Naive thymus-derived CD4-positive, alpha-beta T cell (primary cell): ENCODE measurements around the gene HOXD4. TPM values are rescaled to one million over a fixed set of nuclear protein-coding genes. Genes with fewer than 3 reads are reported as not detected.
A peak's percentile ranks its signal among the peaks of the same experiment; 100 is the strongest.

Experiments
- ATAC-seq: fragments of 150-1000 bp; cut with Tn5 transposase; 2 replicates; pipeline ENCODE4 v1.10.0; 2021; ENCODE audit warnings: mild to moderate bottlenecking, moderate library complexity
- CTCF ChIA-PET: fragments of 350-600 bp; sonication (Branson Sonifier 250); formaldehyde crosslinking; loops from one replicate; lab custom pipeline; 2021; ENCODE audit warnings: antibody characterized with exemption; lab: Charles Lee
- POLR2A ChIA-PET: fragments of 350-600 bp; sonication (Branson Sonifier 250); formaldehyde crosslinking; loops from one replicate; lab custom pipeline; 2021; ENCODE audit warnings: antibody characterized with exemption, inconsistent platforms; lab: Charles Lee
- DNase-seq, 9 donors: peaks; one replicate each; pipeline versions ENCODE4 v3.0.0 to v3.0.0-alpha.2; 2020 to 2022; ENCODE audit warnings: mixed read lengths in 1 of 9
- H3K27ac ChIP-seq: one replicate; pipeline ENCODE4 v1.7.0; 2013; ENCODE audit warnings: mild to moderate bottlenecking, low read depth, low read length, moderate library complexity
- H3K27me3 ChIP-seq, 2 donors: one replicate each; pipeline ENCODE4 v1.7.0; 2013; ENCODE audit warnings: low read length in 2 of 2, mild to moderate bottlenecking in 2 of 2, moderate library complexity in 2 of 2; ENCODE audit not compliant: control insufficient read depth in 2 of 2, insufficient read depth in 2 of 2
- H3K36me3 ChIP-seq, 3 experiments: 1 replicate in 2 of 3; 2 replicates in 1 of 3; pipeline ENCODE4 v1.7.0; 2013; ENCODE audit warnings: low read length in 3 of 3, mild to moderate bottlenecking in 3 of 3, moderate library complexity in 1 of 3; ENCODE audit not compliant: insufficient read depth in 3 of 3, control insufficient read depth in 2 of 3
- H3K4me1 ChIP-seq, 2 donors: one replicate each; pipeline ENCODE4 v1.7.0; 2013; ENCODE audit warnings: low read length in 2 of 2, mild to moderate bottlenecking in 2 of 2, moderate library complexity in 1 of 2; ENCODE audit not compliant: control insufficient read depth in 2 of 2, insufficient read depth in 2 of 2
- H3K4me3 ChIP-seq: 2 replicates; pipeline ENCODE4 v1.7.0; 2013; ENCODE audit warnings: mild to moderate bottlenecking, low read length
- H3K9me3 ChIP-seq, 3 experiments: 1 replicate in 2 of 3; 2 replicates in 1 of 3; pipeline ENCODE4 v1.7.0; 2013; ENCODE audit warnings: low read length in 3 of 3; ENCODE audit not compliant: control insufficient read depth in 2 of 3
- H3K27ac Mint-ChIP-seq, 9 donors: one replicate each; pipeline ENCODE4 v1.8.0; 2020 to 2022; ENCODE audit warnings: mixed read lengths in 9 of 9, mild to moderate bottlenecking in 8 of 9, moderate library complexity in 5 of 9, inconsistent platforms in 2 of 9
- H3K27me3 Mint-ChIP-seq, 5 donors: one replicate each; pipeline ENCODE4 v1.8.0; 2021 to 2022; ENCODE audit warnings: mixed read lengths in 5 of 5, mild to moderate bottlenecking in 1 of 5
- H3K36me3 Mint-ChIP-seq, 5 donors: one replicate each; pipeline ENCODE4 v1.8.0; 2020 to 2022; ENCODE audit warnings: mixed read lengths in 5 of 5, mild to moderate bottlenecking in 3 of 5, inconsistent platforms in 1 of 5
- H3K4me1 Mint-ChIP-seq, 7 donors: one replicate each; pipeline ENCODE4 v1.8.0; 2020 to 2022; ENCODE audit warnings: mixed read lengths in 7 of 7, mild to moderate bottlenecking in 3 of 7, inconsistent platforms in 1 of 7
- H3K4me3 Mint-ChIP-seq, 10 donors: one replicate each; pipeline ENCODE4 v1.8.0; 2020 to 2022; ENCODE audit warnings: mild to moderate bottlenecking in 10 of 10, mixed read lengths in 10 of 10, moderate library complexity in 6 of 10, inconsistent platforms in 2 of 10
- H3K9me3 Mint-ChIP-seq, 11 donors: one replicate each; pipeline ENCODE4 v1.8.0; 2020 to 2022; ENCODE audit warnings: mixed read lengths in 11 of 11, mild to moderate bottlenecking in 4 of 11, inconsistent platforms in 1 of 11, moderate library complexity in 1 of 11
- intact Hi-C, 2 donors: fragments of 100-400 bp; cut with micrococcal nuclease; formaldehyde crosslinking; loops; one replicate each; pipeline ENCODE4 v1.15.1; 2023
- polyA plus RNA-seq, 2 donors: library from polyadenylated mRNA; unstranded; fragments of 300-500 nt; fragmentation: Illumina TruSeq; gene quantifications; one replicate each; pipeline ENCODE4 v1.2.3, GENCODE V29; 2021
- total RNA-seq, 6 experiments: library from RNA in 5 of 6; stranded (reverse) in 5 of 6; gene quantifications; 1 replicate in 5 of 6; 2 replicates in 1 of 6; pipeline ENCODE4 v1.2.3 and lab custom pipeline; 2021 to 2026

The HOXD4 gene
- total and polyA plus RNA-seq, 7 experiments from 2014 or later, result not detected

GRCh38 chr2:176175709-176176607 lies 24.6 kb downstream of the HOXD4 start:
- intact Hi-C loops, result no loop called here
- Mint-ChIP-seq H3K27ac (no peak overlapping the region), H3K27me3 (peaks cover 84 to 93% (median 89%) of the 10 kb centered on the region in 5 donors), H3K36me3 (peaks cover 0 to 10% (median 0%) of the 10 kb centered on the region in 5 donors), H3K4me1 (peaks cover 0 to 39% (median 20%) of the 10 kb centered on the region in 7 donors), H3K9me3 (peaks cover 0 to 16% (median 2%) of the 10 kb centered on the region in 11 donors), H3K4me3 (no peak overlapping the region)
- H3K27ac ChIP-seq, result no peak overlapping the region
- no peaks in the 10 kb centered on the region for H3K36me3 ChIP-seq
- DNase-seq (no peak), ATAC-seq (no peak)
- H3K4me1 ChIP-seq, result no peaks in the 10 kb centered on the region
- CTCF ChIA-PET, result interaction anchor here (1.1 kb wide), 1 partner anchor 279 kb away, joined by 3 read pairs; no protein-coding TSS in a partner anchor
- no peak overlapping the region for H3K4me3 ChIP-seq
- POLR2A ChIA-PET, result no interaction called here
- no peaks in the 10 kb centered on the region for H3K9me3 ChIP-seq
- H3K27me3 ChIP-seq, result peaks cover 22 to 50% of the 10 kb centered on the region in 2 donors

GRCh38 chr2:176177580-176178037 lies 26.3 kb downstream of the HOXD4 start:
- intact Hi-C loops, result no loop called here
- Mint-ChIP-seq H3K27me3 (peaks cover 79 to 95% (median 87%) of the 10 kb centered on the region in 5 donors), H3K9me3 (peaks cover 0 to 12% (median 2%) of the 10 kb centered on the region in 11 donors), H3K27ac (no peak overlapping the region), H3K36me3 (peaks cover 0 to 10% (median 0%) of the 10 kb centered on the region in 5 donors), H3K4me1 (peaks cover 0 to 30% (median 13%) of the 10 kb centered on the region in 7 donors), H3K4me3 (peak overlapping the region in 5 of 10 donors; percentile 4 to 57 (median 44))
- H3K4me3 ChIP-seq, result no peak overlapping the region
- H3K27ac ChIP-seq, result no peak overlapping the region
- POLR2A ChIA-PET, result no interaction called here
- no peaks in the 10 kb centered on the region for H3K4me1 ChIP-seq
- ATAC-seq, result no peak
- H3K9me3 ChIP-seq, result no peaks in the 10 kb centered on the region
- no peaks in the 10 kb centered on the region for H3K36me3 ChIP-seq
- peaks cover 22 to 44% of the 10 kb centered on the region in 2 donors for H3K27me3 ChIP-seq
- CTCF ChIA-PET, result no interaction called here
- no peak for DNase-seq

- Mint-ChIP-seq H3K4me3 (peak overlapping the region in 5 of 10 donors; percentile 43 to 66 (median 44)), H3K27ac (no peak overlapping the region)
- no peak for ATAC-seq
These were observed 26.8 kb downstream of the HOXD4 start for GRCh38 chr2:176178038-176178756.

GRCh38 chr2:176178757-176179295 lies 27.5 kb downstream of the HOXD4 start:
- intact Hi-C loops, result no loop called here
- CTCF ChIA-PET, result no interaction called here
- ATAC-seq, result no peak
- Mint-ChIP-seq H3K4me1 (peaks cover 0 to 19% (median 10%) of the 10 kb centered on the region in 7 donors), H3K27me3 (peaks cover 79 to 95% (median 87%) of the 10 kb centered on the region in 5 donors), H3K4me3 (peak overlapping the region in 4 of 10 donors; percentile 24 to 57 (median 48)), H3K9me3 (peaks cover 0 to 3% (median 0%) of the 10 kb centered on the region in 11 donors), H3K36me3 (peaks cover 0 to 10% (median 0%) of the 10 kb centered on the region in 5 donors), H3K27ac (no peak overlapping the region)
- Histone ChIP-seq H3K27me3 (peaks cover 15 to 33% of the 10 kb centered on the region in 2 donors), H3K4me3 (no peak overlapping the region), H3K9me3 (no peaks in the 10 kb centered on the region), H3K27ac (no peak overlapping the region), H3K4me1 (no peaks in the 10 kb centered on the region), H3K36me3 (no peaks in the 10 kb centered on the region)
- POLR2A ChIA-PET, result no interaction called here
- DNase-seq, result no peak

More at GRCh38 chr2:176178038-176178756, 26.8 kb downstream of the HOXD4 start:
- no peaks in the 10 kb centered on the region for H3K9me3 ChIP-seq
- ChIA-PET CTCF (no interaction called here), POLR2A (no interaction called here)
- no peak overlapping the region for H3K4me3 ChIP-seq
- intact Hi-C loops, result no loop called here
- H3K36me3 ChIP-seq, result no peaks in the 10 kb centered on the region
- DNase-seq, result no peak
- no peaks in the 10 kb centered on the region for H3K4me1 ChIP-seq
- H3K27me3 ChIP-seq, result peaks cover 21 to 38% of the 10 kb centered on the region in 2 donors
- H3K36me3 Mint-ChIP-seq, result peaks cover 0 to 10% (median 0%) of the 10 kb centered on the region in 5 donors
- peaks cover 0 to 7% (median 0%) of the 10 kb centered on the region in 11 donors for H3K9me3 Mint-ChIP-seq
- peaks cover 0 to 25% (median 10%) of the 10 kb centered on the region in 7 donors for H3K4me1 Mint-ChIP-seq
- no peak overlapping the region for H3K27ac ChIP-seq
- H3K27me3 Mint-ChIP-seq, result peaks cover 79 to 95% (median 87%) of the 10 kb centered on the region in 5 donors

GRCh38 chr2:176181551-176181950 lies 30.2 kb downstream of the HOXD4 start:
- Histone ChIP-seq H3K27me3 (peaks cover 5 to 16% of the 10 kb centered on the region in 2 donors), H3K4me3 (no peak overlapping the region), H3K27ac (no peak overlapping the region), H3K4me1 (no peaks in the 10 kb centered on the region), H3K36me3 (no peaks in the 10 kb centered on the region), H3K9me3 (no peaks in the 10 kb centered on the region)
- ChIA-PET POLR2A (no interaction called here), CTCF (no interaction called here)
- Mint-ChIP-seq H3K36me3 (peaks cover 0 to 8% (median 0%) of the 10 kb centered on the region in 5 donors), H3K4me3 (no peak overlapping the region), H3K9me3 (peaks cover 0 to 3% (median 0%) of the 10 kb centered on the region in 11 donors), H3K27me3 (peaks cover 74 to 95% (median 85%) of the 10 kb centered on the region in 5 donors), H3K4me1 (peaks cover 0 to 13% (median 5%) of the 10 kb centered on the region in 7 donors), H3K27ac (no peak overlapping the region)
- no peak for DNase-seq
- intact Hi-C loops, result no loop called here
- ATAC-seq, result no peak

- ChIA-PET POLR2A (interaction anchor here (0.6 kb wide), 1 partner anchor 15 kb away, joined by 3 read pairs; no protein-coding TSS in a partner anchor), CTCF (no interaction called here)
- Histone ChIP-seq H3K27me3 (peaks cover 5 to 11% of the 10 kb centered on the region in 2 donors), H3K4me1 (peaks cover 0 to 2% of the 10 kb centered on the region in 2 donors), H3K36me3 (no peaks in the 10 kb centered on the region), H3K4me3 (no peak overlapping the region), H3K9me3 (no peaks in the 10 kb centered on the region), H3K27ac (no peak overlapping the region)
- intact Hi-C loops, result no loop called here
- peaks cover 73 to 94% (median 84%) of the 10 kb centered on the region in 5 donors for H3K27me3 Mint-ChIP-seq
- H3K4me3 Mint-ChIP-seq, result no peak overlapping the region
- peaks cover 0 to 7% (median 0%) of the 10 kb centered on the region in 11 donors for H3K9me3 Mint-ChIP-seq
- H3K4me1 Mint-ChIP-seq, result peaks cover 7 to 17% (median 9%) of the 10 kb centered on the region in 7 donors
- DNase-seq, result no peak
- no peak for ATAC-seq
- peaks cover 0 to 5% (median 0%) of the 10 kb centered on the region in 5 donors for H3K36me3 Mint-ChIP-seq
- H3K27ac Mint-ChIP-seq, result no peak overlapping the region
These were observed 31.3 kb downstream of the HOXD4 start for GRCh38 chr2:176182671-176183070.
